Measurements from ENCODE around the gene PRRC2B.
A peak's percentile ranks its signal among the peaks of the same experiment; 100 is the strongest.

Gene PRRC2B

GRCh38 chr9:131410044-131410491 is 16.2 kb downstream of the PRRC2B start:
- peak; percentile 31 for DNase-seq

DNA sequence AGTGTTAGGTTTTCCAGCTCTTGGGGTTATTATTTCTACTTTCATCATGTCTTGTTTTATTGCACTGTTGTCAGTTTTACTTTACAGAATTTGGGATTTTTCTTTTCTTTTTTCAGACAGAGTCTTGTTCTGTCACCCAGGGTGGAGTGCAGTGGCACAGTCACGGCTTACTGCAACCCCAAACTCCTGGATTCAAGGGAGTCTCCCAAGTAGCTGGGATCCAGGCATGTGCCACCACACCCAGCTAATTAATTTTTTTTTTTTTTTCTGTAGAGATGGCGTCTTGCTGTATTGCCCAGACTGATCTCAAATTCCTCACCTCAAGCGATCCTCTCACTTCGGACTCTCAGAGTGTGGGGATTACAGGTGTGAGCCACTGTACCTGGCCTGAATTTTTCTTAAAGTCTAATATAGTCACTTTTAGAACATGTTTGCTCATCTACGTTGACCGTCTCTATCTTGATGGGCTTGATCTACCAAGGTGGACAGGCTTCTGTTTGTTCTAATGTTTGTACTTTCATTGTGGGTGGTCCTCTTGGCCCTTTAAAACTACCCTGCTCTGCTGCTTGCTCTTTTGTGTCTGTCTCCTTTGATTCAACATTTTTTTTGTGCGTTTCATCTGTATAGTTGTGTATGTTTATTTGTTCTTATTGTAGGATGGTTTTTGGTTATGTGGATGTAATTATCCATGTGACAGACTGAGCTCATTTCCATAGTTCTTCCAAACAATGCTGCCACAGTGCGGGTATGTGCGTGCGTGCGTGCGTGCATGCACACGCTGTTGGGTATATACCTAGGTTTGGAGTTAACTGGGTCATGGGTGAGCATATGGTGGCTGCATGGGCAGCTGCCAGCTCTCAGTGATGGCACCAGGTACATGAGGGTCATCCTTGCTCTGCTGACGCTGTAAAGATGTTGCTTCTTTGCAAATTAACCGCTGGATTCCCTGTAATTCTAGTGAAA is 18.1 kb downstream of the PRRC2B start:
- DNase-seq, result no peak

DNA sequence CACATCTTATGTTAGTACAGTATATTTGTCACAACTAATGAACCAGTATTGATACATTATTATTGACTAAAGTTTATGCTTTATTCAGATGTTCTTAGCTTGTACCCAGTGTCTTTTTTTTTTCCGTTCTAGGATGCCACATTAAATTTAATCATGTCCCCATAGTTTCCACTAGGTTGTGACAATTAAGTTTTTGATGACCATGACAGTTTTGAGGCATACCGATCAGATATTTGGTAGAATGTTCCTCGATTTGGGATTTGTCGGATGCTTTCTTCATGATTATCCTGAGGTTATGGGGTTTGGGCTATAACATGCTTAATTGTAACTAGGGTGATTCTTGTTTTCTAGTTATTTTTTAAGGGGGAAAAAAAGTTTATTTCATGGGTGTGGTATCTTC is 22.6 kb downstream of the PRRC2B start:
- DNase-seq, result no peak

DNA sequence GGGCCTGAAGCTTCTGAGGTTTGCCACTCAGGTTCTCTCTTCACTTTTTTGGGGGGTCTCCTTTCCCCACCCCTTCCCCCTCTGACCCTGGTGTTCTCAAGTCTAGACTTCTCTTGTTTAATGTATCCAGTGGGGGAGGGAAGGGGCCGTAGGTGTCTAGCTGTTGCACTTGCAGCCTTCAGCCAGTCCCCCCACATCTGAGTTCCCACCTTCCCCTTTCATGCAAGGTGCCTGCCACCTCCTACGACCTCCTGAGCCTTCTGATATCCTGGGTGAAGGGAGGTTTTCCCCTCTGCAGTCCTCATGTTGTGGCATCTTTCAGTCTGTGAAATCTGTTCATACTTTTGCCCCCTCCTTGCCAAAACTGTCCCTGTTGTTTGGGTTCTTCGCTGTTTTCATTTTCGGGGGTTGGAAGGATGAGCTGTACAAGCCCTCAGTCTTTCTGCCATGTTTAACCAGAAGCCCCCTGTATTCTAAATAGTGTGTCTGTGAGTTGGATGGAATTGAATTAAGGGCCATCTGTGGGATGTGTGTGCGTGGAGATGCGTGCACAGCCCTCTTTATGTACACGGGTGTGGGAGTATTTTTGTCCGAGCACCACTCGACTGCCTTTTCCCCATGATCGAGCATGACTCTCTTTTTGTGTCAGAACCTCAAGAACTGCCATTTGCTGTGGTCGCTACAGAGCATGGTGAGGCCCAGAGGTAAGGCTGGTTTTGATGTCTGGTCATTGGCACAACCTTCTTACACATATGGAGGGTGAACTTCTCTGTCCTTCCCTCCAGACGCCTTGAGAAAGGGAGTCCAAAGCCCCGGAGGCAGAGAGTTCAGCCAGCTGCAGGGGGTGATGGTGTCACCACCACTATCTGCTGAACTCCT is 23.6 kb downstream of the PRRC2B start:
- peak; percentile 25 for DNase-seq

- no peak for DNase-seq
Measured at GRCh38 chr9:131418143-131419025, 24.5 kb downstream of the PRRC2B start.

DNA sequence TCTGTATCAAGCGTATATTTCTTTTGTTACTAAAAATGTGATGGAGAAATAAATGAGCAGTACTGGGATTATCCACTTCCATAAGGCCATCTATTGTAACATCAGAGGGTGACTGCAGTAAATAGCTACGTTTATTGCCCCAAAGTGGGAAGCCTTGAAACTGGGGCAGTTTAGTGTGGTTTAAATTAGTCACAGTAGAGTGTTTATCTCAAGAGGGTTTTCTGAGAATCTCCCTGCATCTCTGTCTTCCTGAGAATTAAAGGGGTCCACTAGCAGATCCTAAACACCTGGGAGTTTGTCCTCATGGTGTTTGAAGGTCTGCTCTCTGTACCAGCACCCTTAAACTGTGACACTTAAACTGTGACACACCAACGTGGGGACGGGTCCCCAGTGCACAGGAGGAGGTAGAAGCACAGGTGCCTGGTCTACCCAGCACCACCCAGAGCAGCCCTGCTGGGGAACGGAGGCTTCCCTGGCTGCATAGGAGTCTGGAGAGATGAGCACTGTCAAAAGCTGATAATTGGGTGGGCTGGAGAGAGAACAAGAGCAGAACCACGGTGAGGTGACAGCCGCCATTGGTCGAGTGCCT is 25.2 kb downstream of the PRRC2B start:
- no peak for DNase-seq

GRCh38 chr9:131419716-131420115 is 25.8 kb downstream of the PRRC2B start:
- DNase-seq, result no peak

DNA sequence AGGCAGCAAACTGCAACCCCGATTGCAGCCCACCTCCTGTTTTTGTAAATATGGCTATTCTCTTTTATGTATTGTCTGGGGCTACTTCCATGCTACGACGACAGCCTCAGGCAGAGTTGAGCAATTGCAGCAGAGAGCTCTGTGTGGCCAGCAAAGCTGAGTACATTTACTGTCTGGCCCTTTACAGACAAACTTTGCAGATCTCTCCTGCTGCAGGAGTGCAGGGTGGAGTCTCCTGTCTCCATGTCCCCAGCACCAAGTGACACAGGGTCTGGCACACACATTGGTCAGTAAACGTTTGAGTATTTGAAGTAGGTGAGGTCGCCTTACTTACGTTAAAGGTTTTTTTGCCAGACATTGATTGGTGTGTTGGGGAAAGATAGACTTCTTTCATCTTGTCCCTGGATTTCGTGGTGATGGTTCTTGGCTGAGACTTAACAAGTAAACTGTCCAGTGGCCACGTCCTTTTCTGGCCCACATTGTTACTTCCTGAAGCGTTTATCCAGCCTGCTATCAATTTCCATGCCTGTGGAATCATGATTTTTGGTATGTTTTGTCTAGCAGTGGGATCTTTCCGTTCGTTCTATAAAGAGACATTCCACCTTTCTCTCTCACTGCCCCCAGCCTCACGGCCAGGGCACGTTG is 27.2 kb downstream of the PRRC2B start:
- DNase-seq, result no peak

DNA sequence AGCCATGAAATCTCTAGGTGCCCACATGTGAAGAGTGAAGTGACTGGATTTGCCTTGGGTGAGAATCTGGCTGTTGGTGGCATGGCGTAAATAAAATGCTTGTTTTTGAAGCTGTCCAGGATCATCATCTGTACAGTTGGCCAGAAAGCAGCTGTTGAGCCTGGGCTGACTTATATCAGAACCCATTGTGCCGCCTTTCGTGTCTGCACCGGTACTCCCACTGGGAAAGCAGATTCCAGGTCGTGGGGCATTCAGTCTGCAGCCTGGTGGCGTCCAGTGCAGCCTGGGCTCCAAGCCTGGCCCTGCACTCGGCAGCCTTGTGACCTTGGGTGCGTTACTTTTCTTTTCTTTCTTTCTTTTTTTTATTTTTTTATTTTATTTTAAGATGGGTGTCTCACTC is 27.8 kb downstream of the PRRC2B start:
- DNase-seq, result no peak

GRCh38 chr9:131422241-131422792 is 28.4 kb downstream of the PRRC2B start:
- no peak for DNase-seq

DNA sequence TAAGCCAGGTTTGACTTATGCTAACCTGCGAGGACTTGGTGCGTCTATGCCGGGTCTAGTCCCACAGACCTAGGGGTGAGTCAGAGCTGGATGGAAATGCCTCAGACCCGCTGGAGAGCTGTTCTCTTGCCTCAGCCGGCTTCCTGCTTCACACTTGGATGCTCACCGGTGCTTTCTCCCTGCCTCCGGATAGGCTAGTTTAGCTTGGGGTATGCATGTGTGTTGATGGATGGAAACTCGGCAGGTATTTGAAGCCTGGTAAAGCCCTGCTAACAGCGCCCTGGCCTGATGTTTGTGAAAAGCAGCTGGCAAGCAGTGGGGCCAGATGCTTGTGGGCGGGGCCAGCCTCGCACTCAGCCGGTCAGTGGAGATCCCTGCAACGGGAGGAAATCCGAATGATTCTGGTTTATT is 29.3 kb downstream of the PRRC2B start:
- DNase-seq, result no peak

GRCh38 chr9:131426545-131426944 is 32.7 kb downstream of the PRRC2B start:
- DNase-seq, result no peak

DNA sequence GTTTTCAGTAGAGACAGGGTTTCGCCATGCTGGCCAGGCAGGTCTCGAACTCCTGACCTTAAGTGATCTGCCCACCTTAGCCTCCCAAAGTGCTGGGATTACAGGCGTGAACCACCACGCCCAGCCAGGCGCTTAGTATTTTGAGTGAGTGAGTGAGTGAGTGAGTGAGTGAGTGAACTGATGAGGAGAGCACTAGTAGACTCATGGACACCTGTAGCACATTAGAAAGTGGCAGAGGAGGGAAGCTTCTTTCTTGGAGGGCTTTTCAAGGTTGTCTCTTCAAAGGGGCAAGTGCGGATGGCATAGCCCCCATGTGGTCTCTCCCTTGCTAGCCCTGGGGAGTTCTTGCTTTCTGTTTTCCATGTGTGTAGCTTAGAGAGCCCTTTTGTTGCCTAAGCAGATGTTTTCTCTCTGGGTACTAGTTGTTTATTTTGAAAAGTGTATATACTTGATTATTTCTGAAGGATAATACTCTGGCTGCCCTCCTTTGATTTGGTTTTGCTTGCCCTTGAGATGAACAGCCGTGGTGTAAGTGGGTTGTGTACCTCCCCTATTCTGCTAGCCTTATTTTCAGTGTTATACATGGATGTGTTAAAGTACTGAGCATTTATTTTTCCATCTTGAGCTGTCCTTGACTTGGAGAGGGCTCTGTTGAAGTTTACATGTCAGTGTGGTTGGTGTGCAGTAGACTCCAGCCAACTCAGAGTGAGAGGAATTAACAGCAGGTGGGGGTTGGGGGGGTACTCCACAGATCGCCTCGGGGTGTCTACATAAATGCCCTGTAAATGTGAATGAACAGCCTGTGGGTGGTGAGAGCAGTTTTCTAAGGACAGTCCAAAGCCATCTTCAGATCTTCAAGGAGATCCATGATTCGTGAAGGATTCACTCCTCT is 35.5 kb downstream of the PRRC2B start:
- DNase-seq, result no peak

DNA sequence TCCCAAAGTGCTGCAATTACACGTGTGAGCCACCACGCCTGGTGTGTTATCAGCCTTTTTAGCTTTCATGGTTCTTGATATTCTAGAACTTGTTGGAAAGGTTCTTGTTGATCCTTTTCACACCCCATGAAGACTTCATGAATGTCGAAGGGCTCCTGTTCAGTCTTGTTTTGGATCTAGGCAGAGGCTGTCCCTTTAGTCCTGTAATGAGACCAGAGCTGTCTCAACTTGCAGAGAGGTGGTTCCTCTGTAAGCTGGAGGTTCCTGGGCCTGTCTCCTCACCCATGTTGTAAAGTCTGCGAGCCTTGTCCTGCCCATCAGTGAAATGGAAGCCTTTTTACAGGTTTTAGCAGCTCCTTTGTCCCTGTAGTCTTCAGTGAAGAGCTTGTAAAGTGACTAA is 38.2 kb downstream of the PRRC2B start:
- DNase-seq, result no peak

DNA sequence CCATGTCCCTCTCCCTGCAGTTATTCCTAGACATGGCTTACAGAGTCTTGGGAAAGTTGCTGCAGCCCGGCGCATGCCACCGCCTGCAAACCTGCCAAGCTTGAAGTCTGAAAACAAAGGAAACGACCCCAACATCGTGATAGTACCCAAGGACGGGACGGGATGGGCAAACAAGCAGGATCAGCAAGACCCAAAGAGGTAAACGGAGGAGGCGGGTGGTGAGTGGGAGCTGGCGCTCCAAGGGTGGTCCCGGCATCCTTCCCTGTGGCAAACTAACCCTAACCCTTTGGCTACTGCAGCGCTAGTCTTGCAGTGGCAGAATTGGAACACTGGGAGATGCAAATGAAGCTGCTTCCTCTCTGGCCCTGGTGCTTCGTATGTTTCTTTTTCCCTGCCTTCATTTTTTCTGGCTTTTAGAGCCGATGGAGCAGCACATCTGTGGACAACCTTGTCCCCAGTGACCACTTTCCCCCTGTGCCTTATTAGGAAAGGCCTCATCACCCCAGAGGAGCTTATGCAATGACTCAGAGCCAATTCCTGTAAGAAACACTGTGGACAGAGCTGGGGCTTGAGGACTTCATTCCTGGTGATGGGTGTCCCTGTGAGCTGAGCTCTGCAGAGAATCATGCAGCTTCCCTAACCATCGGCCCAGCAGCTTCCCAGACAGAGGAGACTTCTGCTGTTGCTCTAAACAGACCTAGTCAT is 38.9 kb downstream of the PRRC2B start:
- no peak for DNase-seq

- no peak for DNase-seq
Measured at GRCh38 chr9:131433302-131433854, 39.5 kb downstream of the PRRC2B start.

GRCh38 chr9:131434673-131435072 is 40.8 kb downstream of the PRRC2B start:
- DNase-seq, result no peak

GRCh38 chr9:131436376-131436775 is 42.5 kb downstream of the PRRC2B start:
- DNase-seq, result no peak

DNA sequence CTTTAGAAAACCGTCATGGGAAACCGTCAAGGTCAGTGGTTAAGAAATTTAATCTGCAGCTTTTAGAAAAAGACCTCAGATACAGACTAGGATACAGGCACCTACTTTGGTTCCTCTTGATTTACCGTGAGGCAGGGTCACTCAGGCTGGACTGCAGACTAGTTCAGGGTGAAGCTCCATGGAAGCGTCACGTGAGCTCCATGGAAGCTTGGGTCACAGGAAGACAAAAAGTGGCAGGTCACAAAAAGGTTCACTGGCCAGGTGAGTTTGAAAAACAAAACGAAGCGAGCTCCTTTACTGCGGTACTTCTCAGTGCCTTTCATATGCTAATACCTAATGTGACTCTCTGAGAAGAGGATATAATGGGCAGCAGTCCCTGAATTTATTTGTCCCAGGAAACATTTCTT is 43.0 kb downstream of the PRRC2B start:
- no peak for DNase-seq

All from stimulated activated CD4-positive, alpha-beta T cell treated with anti-CD3 and anti-CD28 coated beads, Interleukin-1b, Interleukin-23, amount 100 ng/mL, for 48 hours (primary cell).